ENCODE data around the gene UTP25.

The UTP25 gene

GRCh38 chr1:209840611-209841010 is 12.8 kb downstream of the UTP25 start:
- no peak for DNase-seq

GRCh38 chr1:209844695-209845407 is 17.1 kb downstream of the UTP25 start:
- no peak for DNase-seq

DNA sequence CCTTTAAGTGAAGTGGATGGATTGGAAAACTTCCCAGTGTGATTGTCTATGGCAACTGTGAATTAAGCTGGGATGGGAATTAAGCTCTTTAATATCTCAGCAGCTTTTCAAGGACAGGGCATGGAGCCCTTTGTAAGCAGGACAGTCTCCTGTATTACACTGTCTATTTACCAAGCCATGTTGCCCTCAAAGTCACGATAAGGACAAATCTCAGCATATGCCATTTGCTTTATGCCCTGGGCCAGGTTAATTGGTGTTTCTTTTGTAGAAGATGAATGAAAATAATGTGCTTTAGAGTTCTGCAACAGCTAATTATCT is 17.6 kb downstream of the UTP25 start:
- no peak for DNase-seq

GRCh38 chr1:209849388-209849787 is 21.6 kb downstream of the UTP25 start:
- no peak for DNase-seq

- DNase-seq = peak; percentile 69
Observed at GRCh38 chr1:209850342-209850979, 22.7 kb downstream of the UTP25 start.

DNA sequence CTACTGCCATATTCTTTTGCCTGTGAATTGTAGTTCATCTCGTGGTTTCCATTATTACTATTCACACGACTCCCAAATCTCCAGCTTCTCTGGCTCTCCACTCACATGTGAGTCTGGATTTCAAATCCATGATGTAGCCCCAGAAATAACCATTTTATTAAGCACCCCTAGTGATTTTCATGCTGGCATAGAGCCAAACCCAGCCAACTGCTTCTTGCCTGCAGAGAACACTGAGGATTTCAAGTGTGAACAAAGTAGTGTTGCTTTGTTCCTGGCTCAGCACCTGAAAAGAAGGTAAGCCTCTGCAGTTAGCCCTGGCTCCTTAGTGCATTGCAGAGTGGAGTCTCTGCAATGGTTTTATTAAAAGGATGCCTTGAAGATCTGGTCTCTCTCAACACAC is 25.9 kb downstream of the UTP25 start:
- DNase-seq = no peak

DNA sequence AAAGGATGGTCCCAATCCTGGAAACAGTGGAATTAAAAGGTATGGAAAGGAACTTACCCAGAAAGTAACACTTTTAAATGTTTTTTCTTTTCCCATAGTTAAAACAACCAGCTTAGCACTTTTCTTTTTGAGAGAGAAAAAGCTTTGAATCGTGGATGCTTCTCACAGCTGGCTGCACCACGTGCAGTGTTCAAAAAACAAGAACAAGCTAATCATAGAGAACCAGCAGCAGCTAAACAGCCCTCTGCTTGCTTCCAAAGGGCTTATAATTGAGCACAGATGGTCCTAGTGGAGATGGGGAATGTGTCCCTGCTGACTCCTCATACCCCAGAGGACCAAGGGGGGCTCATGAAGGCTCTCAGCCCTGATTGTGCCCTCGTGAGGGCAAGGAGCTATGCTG is 26.4 kb downstream of the UTP25 start:
- no peak for DNase-seq

GRCh38 chr1:209855006-209855405 is 27.2 kb downstream of the UTP25 start:
- DNase-seq = no peak

DNA sequence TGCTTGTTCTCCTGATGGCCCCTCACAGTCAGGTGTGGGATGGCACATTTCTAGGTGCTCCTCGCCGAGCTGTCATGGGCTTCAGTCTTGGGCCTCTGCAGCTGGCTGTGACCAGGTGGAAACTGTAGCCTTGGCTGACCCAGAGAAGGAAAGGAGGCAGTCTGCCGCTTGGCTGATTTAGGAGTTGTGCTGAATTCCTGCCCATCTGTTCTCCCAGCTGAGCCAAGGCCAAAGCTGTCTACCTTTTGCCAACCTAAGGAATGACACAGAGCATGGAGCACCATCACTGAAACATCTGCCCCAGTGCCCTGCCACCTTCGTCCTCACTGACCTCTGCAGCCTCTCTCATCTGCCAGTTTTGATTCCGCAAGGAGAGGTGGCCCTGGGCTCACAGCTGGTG is 27.9 kb downstream of the UTP25 start:
- DNase-seq = no peak

DNA sequence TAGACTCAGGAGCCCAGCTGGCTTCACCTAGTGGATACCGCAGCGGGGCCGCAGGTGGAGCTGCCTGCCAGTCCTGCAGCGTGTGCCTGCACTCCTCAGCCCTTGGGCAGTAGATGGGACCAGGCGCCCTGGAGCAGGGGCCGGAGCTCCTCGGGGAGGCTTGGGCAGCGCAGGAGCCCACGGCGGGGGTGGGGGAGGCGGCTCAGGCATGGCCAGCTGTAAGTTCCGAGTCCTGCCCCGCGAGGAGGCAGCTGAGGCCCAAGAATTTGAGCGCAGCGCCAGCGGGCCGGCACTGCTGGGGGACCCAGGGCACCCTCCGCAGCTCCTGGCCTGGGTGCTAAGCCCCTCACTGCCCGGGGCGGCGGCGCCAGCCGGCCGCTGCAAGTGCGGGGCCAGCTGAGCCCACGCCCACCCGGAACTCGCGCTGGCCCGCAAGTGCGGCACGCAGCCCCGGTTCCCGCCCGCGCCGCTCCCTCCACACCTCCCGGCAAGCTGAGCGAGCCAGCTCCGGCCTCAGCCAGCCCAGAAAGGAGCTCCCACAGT is 30.9 kb downstream of the UTP25 start:
- no peak for DNase-seq

DNA sequence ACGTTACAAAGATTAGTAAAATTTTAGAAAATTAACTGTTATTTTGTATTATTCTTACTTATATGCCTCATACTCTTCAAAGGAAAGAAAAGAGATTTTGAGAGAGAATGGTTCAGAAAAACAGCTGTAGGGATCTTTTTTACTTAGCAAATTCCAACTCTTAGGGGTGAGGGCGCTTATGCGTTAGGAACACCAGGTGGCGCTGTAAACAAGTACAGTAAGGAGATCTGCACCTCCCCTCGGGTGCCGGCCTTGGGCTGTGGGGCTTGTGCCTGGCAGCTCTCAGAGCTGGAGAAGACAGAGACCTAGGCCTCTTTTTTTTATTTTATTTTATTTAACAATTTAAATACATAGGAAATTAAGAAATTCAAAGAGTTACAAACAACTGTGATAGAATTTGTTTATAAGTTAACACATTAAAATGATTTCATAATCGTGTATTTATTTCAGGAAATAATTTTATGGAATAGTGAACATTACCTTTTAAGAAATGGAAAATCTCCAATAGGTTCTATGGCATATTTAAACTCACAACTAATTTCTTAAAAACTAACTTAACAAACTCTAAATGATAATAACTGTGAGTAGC is 32.6 kb downstream of the UTP25 start:
- peak; percentile 81 for DNase-seq

DNA sequence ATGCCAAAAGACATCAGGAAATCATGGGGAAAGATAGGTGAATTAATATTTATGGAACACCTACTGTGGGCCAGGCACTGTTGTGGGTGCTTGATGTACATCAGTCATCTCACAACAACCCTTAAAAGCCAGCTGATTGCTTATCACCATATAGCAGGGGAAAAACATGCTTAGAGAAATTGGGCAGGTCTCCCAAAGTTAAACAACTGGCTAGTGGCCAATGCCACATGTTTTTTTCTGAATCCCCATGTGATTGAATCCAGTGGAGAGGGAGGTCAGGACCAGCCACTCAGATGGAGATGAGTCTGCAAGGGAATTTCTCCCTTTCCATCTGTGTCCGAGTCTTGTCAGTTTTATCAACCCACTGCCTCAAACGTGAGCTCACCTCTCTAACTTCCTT is 33.5 kb downstream of the UTP25 start:
- DNase-seq = no peak

DNA sequence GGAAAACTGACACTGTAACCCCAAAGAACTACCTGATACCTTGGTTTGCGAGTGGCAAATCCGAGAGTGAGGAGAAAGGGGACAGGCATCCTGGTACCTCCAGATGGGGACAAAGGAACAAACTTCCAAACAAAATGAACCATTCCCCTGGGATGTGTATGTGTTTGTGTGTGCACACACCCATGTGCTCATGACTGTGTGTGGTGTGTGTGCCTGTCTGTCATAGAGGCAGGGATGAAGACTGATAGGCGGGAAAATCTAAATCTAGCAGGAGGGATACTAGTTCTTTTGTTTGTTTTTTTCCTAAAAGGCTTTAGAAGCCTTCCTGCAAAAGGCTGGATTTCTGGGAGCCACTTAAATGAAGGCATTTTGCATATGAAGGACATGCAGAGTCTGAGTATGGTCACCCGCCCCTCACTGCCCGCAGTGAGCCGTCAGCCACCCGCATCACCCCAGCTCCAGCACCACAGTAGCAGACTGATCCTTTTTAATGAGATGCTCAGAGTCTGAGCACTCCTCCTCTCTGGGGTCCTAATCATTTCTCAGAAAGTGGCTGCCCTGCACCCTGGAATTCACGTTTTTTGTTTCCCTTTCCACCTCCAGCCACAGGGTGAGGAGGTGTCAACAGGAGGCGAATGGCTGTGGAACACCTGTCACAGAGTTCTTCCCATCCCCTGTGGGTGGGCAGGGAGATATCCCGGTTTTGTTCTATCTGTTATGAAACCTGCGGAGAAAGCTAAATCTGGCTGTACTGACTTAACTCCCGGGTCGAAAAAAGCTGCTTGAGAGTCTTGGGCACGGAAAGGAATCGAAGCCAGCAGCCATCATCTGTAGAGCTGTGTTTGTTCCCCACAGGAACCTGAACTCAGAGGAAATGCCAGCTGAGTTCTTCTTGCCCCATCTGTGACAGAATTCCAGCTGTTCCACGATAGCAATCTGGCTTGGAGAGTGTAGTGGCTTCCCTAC is 34.9 kb downstream of the UTP25 start:
- DNase-seq = no peak

DNA sequence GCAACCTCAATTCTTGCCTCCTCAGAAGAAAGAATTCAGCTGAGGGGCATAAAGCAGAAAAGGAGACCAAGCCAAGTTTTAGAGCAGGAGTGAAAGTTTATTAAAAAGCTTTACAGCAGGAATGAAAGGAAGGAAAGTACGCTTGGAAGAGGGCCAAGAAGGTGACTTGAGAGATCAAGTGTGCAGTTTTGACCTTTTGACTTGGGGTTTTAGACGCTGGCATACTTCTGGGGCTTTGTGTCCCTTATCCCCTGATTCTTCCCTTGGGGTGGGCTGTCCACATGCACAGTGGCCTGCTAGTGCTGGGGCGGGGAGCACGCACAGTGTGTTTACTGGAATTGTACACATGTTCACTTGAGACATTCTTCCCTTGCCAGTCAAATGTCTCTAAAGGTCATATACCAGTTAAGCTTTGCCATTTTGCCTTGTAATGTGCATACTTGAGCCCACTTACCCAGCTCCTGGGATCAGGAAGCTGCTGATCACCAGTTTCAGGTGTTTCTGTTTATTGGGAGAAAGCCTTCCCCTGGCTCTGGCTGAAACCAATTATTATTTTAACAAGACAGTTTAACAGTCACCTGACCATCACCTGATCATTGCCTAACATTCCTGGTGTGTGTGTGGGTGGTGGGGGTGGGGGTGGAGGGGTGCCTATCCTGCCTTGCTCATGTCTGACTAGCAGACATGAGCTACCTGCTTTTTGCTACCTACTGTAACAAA is 36.2 kb downstream of the UTP25 start:
- no peak for DNase-seq

DNA sequence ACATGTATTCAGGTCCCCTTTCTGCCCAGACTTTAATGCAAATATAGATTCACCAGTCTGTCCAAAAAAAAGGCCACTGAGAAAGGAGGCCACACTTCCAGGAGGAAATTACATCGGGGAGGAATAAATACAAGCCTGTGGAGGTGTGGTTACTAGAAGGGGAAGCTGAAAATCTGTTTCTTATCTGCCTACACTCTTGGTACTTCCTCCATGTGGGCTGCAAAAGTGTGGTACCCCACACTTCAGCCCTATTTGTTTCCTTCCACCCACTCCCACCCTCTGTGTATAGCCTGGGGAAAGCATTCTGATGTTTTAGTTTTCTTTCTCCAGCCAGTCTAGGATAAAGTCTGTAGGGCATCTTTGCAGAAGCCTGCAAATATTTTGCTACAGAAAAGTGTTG is 38.4 kb downstream of the UTP25 start:
- DNase-seq = no peak

- DNase-seq = no peak
Observed at GRCh38 chr1:209869291-209870149, 41.7 kb downstream of the UTP25 start.

GRCh38 chr1:209870151-209870831 is 42.5 kb downstream of the UTP25 start:
- no peak for DNase-seq

GRCh38 chr1:209871006-209871405 is 43.2 kb downstream of the UTP25 start:
- no peak for DNase-seq

- no peak for DNase-seq
Observed at GRCh38 chr1:209871430-209871829, 43.7 kb downstream of the UTP25 start.

- no peak for DNase-seq
Observed at GRCh38 chr1:209873067-209873799, 45.5 kb downstream of the UTP25 start.
